ENCODE data around the gene PLEKHH3.

PLEKHH3 gene

DNA sequence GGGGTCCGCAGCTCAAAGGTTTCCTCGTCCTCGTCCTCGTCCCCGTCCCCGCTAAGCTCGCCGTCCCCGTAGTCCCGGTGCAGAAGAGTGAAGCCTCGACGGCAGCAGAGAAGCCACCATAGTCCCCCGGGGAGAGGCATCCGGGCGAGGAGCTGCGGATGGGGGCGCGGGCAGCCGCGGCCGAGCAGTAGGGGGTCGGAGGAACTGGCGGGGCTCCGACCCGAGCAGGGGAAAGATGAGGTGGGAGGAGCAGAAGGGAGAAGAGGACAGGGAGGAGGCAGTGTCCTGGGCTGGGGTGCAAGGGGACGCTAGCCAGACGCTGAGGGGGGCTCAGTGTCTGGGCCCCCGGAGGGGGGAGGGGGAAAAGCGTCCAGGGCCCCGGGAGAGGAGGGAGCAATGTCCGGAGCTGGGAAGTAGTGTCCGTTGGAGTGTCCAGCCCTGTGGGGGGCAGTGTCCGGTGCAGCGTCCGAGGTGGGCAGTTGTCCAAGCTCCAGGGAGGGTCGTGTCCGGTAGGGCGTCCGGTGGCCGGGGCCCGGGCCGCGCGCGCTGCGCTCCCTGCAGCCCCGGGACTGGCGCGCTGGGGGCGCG lies at the start of gene PLEKHH3:
Gene PLEKHH3 (minus strand): TSS at position 571 of the 588 bp plus-strand sequence. CDS start 431 bp downstream, at position 140.
- DNase-seq = no peak

DNA sequence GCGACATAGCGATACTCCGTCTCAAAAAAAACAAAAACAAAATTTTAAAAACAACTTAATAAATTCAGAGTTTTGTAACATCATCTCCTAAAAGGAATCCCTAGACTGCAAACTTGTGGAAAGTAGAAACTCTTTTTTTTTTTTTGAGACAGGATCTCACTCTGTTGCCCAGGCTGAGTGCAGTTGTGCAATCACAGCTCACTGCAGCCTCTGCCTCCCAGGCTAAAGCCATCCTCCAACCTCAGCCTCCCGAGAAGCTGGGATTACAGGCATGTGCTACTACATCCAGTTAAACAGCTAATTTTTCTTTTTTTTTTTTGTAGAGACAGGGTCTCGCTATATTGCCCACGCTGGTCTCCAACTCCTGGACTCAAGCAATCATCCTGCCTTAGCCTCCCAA lies 48.3 kb upstream of the PLEKHH3 start:
- no peak for DNase-seq

DNA sequence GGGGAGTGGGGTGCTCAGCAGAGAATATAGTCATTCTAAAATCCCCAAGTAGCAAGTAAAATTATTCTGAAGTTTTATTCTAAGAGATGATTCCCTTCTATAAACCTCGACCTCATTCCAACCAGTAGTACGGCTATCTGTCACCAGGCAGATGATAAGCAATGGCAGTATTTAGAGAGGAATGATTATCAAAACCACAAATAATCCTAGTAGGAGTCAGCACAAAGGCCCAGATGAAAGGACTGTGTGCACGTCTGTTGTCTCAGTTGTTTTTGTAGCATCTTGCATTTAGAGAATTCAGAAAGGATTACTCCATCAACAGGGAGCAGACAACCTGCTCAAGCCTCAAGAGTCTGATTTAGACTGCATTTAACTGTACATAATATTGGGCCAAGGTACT lies 46.8 kb upstream of the PLEKHH3 start:
- DNase-seq = no peak

GRCh38 chr17:42720996-42721583 lies 44.3 kb upstream of the PLEKHH3 start:
- DNase-seq = peak; percentile 17

DNA sequence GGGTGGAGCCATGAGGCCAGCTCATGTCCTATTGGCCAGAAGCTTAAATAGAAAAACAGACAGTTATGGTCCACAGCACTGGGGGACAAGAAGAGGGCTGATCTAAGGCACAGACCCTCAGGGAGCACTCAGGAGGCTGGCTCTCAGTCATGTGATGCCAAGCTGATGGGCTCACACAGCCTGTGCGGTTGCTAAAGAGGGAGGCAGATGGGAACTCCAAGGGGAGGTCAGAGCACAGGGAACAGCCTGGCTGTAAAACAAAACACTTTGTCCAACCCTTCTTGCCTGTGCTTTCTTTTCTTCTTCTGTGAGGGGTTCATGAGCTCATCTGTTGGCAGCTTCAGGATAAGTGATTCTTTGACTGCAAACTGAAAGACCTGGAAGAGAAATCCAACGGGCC lies 32.8 kb upstream of the PLEKHH3 start:
- DNase-seq = no peak

GRCh38 chr17:42708588-42708987 lies 31.8 kb upstream of the PLEKHH3 start:
- peak; percentile 38 for DNase-seq

GRCh38 chr17:42706732-42707131 lies 29.9 kb upstream of the PLEKHH3 start:
- DNase-seq = peak; percentile 82

DNA sequence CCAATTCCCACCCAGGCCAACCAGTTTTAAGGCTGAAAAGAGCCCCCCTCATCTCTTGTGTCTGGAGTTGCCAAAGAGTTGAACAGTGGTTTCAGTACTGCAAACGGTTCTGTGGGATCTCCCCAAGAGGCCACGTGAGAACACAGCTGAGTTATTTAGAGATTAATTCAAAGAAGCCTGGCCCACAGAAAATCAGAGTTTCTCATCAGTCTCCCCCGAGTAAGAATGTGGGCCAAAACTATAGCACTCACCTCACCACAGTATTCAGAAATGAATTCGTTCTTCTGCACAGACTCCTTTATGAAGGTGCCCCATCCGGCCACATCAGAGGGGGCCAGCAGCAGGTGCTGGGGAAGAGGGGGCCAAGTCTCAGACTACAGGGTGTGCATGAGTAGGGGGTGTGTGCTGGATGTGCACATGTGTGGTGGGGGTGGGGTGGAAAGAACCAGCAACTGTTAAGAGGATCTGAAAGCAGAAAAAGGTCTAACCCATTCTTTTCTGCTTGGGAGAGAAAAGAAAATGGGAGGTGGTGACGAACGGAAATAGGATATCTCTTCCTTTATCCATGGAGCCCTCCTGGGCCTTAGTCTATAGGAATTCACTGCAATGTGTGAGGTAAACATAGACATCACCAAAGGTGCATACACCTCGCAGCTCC lies 28.2 kb upstream of the PLEKHH3 start:
- no peak for DNase-seq

DNA sequence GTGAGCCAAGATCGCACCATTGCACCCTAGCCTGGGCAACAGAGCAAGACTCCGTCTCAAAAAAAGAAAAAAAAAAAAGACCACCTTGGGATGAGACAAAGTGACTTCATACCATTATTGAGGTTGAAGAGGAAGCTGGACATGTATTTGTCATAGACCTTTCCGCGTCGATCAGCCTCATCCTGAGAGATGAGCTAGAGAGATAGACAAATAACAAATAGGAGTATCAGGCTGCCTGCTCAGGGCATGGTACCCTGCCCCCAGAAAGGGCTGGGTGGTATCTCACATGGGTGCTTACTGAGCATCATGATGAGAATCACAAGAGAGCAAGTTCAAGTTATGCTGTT lies 27.7 kb upstream of the PLEKHH3 start:
- DNase-seq = no peak

DNA sequence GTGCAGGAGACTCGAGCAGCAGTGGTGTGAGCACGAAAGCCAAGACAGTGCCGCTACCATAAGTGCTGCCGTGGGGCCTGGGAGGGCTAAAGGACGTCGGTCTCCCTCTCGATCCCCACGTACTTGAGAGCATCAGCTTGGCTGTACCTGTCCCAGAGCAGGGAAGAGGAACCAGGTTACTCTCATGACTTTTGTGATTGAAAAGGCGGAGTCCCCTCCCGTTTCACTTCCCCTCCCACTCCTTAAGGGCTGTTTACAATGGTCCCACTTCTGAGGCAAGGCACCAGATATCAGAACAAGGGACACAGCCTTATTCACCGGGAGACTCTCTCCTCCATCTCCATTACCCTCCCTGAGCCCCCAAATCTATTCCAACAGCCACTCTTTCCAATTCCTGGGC lies 25.7 kb upstream of the PLEKHH3 start:
- no peak for DNase-seq

DNA sequence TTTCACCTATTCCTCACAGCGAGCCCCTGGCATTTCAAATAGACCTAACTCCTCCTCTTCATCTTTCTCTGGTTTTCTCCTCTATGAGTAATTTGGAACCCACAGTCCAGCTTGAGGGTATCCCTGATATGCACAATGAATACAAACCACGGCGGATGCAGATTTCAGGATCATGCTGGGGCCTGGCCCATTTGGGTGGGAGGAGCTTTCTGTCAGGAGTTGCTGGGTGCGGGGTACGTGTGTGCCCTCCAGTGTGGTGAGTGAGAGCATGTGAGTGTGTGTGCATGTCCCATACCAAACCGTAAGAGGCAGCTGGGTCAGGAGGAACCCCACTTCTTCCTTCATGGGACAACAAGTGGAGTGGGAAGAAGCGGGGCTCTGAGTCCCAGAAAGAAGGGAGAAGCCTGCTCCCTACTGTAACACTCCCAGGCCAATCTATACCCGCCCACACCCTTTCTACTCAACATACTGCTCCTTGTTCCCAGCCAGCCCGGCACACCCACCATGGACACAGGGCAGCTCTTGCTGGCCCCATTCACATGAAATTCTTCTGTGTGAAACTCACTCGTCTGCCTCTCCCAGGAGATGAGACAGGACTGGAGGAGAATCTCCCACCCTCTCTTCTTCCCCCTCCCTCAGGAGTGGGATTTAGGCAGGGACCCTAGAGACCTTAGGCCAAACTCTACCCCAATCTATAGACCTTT lies 23.9 kb upstream of the PLEKHH3 start:
- no peak for DNase-seq

DNA sequence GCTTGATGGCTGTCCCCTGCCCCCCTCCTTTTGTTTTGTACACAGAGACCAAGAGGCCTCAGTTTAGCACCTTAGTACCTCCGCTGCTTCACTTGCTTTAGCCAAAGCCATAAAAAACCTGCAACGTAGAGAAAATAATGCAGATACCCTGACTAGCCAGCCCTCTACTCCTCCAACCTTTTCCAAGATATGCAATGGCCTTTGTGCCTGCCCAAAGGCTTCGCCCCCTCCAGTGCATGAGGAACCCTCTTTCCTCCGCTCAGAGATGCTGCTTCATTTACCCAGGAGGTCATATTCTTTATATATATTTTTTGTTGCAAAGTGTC lies 22.6 kb upstream of the PLEKHH3 start:
- DNase-seq = no peak

GRCh38 chr17:42698736-42699414 lies 22.1 kb upstream of the PLEKHH3 start:
- DNase-seq = no peak

DNA sequence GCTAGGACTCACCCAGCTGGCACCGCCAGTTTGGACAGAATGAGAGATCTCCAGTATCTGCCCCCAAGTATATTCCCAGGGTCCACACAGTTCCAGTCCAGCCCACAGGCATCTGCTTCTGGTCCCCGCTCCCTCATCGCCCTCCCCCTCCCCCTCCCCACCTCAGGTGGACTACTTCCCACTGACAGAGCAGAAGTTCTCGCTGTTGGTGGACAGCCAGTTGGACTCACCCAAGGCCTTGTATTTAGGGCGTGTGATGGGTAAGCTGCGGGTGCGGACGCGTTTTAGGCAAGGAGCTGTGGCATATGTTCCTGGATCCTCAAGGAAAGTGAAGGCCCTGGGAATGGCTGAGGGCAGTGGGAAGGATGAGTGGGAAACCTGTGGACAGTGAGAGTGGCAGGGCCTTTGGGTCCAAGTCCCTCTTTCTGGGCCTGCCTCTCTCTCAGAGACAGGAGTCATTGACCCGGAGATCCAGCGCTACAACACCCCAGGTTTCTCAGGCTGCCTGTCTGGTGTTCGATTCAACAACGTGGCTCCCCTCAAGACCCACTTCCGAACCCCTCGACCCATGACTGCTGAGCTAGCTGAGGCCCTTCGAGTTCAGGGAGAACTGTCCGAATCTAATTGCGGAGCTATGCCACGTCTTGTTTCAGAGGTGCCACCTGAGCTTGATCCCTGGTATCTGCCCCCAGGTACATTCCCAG lies 20.5 kb upstream of the PLEKHH3 start:
- no peak for DNase-seq

DNA sequence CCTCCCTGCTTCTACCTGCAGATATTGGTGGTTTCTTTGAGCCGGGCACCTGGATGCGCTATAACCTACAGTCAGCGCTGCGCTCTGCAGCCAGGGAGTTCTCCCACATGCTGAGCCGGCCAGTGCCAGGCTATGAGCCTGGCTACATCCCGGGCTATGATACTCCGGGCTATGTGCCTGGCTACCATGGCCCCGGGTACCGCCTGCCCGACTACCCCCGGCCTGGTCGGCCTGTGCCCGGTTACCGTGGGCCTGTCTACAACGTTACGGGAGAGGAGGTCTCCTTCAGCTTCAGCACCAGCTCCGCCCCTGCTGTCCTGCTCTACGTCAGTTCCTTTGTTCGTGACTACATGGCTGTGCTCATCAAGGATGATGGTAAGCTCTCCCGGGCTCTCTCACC lies 18.7 kb upstream of the PLEKHH3 start:
- no peak for DNase-seq

GRCh38 chr17:42694524-42694923 lies 17.7 kb upstream of the PLEKHH3 start:
- DNase-seq = no peak

DNA sequence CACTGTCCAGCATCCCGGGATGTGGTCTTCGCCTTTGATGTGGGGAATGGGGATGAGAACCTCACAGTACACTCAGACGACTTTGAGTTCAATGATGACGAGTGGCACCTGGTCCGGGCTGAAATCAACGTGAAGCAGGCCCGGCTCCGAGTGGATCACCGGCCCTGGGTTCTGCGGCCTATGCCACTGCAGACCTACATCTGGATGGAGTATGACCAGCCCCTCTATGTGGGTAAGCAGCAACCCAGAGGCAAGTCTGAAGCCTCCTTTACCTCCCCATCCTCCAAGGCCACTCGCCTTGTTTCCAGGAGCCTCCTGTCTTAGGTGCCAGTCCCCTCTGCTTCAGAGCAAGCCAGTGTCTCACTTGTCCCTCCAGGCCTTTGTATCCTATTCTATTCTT lies 15.7 kb upstream of the PLEKHH3 start:
- no peak for DNase-seq

DNA sequence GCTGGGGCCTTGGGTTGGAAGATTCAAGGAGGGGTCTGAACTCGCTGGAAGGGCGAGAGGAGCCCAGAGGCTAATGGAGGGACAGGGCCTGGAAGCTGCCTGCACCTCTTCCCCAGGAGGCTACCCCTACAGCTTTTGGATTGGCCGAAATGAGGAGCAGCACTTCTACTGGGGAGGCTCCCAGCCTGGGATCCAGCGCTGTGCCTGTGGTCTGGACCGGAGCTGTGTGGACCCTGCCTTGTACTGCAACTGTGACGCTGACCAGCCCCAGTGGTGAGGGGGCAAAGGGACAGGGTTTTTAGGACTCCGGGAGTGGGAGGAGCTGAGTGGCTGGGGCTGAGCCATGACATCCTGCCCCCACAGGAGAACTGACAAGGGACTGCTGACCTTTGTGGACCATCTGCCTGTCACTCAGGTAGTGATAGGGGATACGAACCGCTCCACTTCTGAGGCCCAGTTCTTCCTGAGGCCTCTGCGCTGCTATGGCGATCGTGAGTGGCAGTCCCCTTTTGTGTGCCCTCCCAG lies 14.3 kb upstream of the PLEKHH3 start:
- DNase-seq = no peak

DNA sequence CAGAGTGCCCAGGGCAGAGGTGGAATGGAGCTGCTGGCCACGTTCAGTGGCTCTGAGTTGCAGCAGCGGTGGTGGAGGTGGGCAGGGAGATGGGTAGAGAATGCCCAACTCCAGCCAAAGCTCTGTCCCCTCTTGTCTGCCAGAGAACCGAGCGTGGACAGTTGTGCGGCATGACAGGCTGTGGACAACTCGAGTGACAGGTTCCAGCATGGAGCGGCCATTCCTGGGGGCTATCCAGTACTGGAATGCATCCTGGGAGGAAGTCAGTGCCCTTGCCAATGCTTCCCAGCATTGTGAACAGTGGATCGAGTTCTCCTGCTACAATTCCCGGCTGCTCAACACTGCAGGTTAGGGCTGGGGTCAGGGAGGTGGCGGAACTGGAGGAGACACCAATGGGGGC lies 13.8 kb upstream of the PLEKHH3 start:
- no peak for DNase-seq

GRCh38 chr17:42687707-42688320 lies 11.0 kb upstream of the PLEKHH3 start:
- no peak for DNase-seq

- DNase-seq = no peak
Observed at GRCh38 chr17:42686520-42687128, 9.8 kb upstream of the PLEKHH3 start.

- DNase-seq = no peak
Observed at GRCh38 chr17:42685831-42686230, 9.0 kb upstream of the PLEKHH3 start.

All from GF-D8 (cell line).